Measurements from ENCODE around the gene PWP1. TPM values are rescaled to one million over a fixed set of nuclear protein-coding genes. Genes with fewer than 3 reads are reported as not detected.
"Not testable (repeated sequence)": the region's sequence is repeated elsewhere in the genome, so short reads cannot be mapped to it uniquely, and the experiment has no call there.

PWP1 gene
- total RNA-seq, 1 donor from 2014 or later, result 57.3 TPM

- peak overlapping the region; percentile 67 to 69 for H3K27ac ChIP-seq
- TF ChIP-seq CTCF (IDR thresholded peaks at IDR 0.05), result no peak
- H3K36me3 ChIP-seq, result peaks cover 56 to 93% of the 10 kb centered on the region in 2 donors
Observed at GRCh38 chr12:107702106-107702505, 16.5 kb downstream of the PWP1 start.

GRCh38 chr12:107704041-107704440 lies 18.4 kb downstream of the PWP1 start:
- TF ChIP-seq CTCF (IDR thresholded peaks at IDR 0.05), result no peak

More at GRCh38 chr12:107702106-107702505, 16.5 kb downstream of the PWP1 start:
- DNase-seq (ENCODE audit: low spot score in 2 of 2), result no peak
- Histone ChIP-seq H3K4me3 (no peak overlapping the region), H3K27me3 (no peaks in the 10 kb centered on the region), H3K9me3 (no peaks in the 10 kb centered on the region), H3K4me1 (peaks cover 0 to 5% of the 10 kb centered on the region in 2 donors)
- intact Hi-C loops (cut with DNase I), result no loop called here

GRCh38 chr12:107705522-107705921 lies 19.9 kb downstream of the PWP1 start:
- DNase-seq (ENCODE audit: low spot score in 2 of 2); H3K27ac ChIP-seq; H3K4me1 ChIP-seq; H3K27me3 ChIP-seq; H3K9me3 ChIP-seq; intact Hi-C loops (cut with DNase I); H3K4me3 ChIP-seq: not testable (repeated sequence)
- peaks cover 44 to 89% of the 10 kb centered on the region in 2 donors for H3K36me3 ChIP-seq

More at GRCh38 chr12:107704041-107704440, 18.4 kb downstream of the PWP1 start:
- DNase-seq (ENCODE audit: low spot score in 2 of 2), result no peak
- H3K9me3 ChIP-seq, result no peaks in the 10 kb centered on the region
- no peak overlapping the region for H3K4me3 ChIP-seq
- intact Hi-C loops (cut with DNase I), result no loop called here
- H3K27ac ChIP-seq, result peak overlapping the region in 1 of 2 donors; percentile 1
- H3K4me1 ChIP-seq, result peaks cover 0 to 5% of the 10 kb centered on the region in 2 donors
- H3K27me3 ChIP-seq, result no peaks in the 10 kb centered on the region
- H3K36me3 ChIP-seq, result peaks cover 46 to 89% of the 10 kb centered on the region in 2 donors

- no peak for DNase-seq (ENCODE audit: low spot score in 2 of 2)
- Histone ChIP-seq H3K4me3 (no peak overlapping the region), H3K27me3 (no peaks in the 10 kb centered on the region), H3K27ac (no peak overlapping the region), H3K4me1 (no peaks in the 10 kb centered on the region), H3K9me3 (no peaks in the 10 kb centered on the region), H3K36me3 (peaks cover 36 to 42% of the 10 kb centered on the region in 2 donors)
- intact Hi-C loops (cut with DNase I), result no loop called here
- TF ChIP-seq CTCF (IDR thresholded peaks at IDR 0.05), result no peak
Observed at GRCh38 chr12:107715780-107716179, 30.2 kb downstream of the PWP1 start.

GRCh38 chr12:107718606-107719005 lies 33.0 kb downstream of the PWP1 start:
- Histone ChIP-seq H3K4me1 (no peaks in the 10 kb centered on the region), H3K4me3 (no peak overlapping the region), H3K9me3 (no peaks in the 10 kb centered on the region), H3K27ac (no peak overlapping the region), H3K36me3 (peaks cover 16 to 24% of the 10 kb centered on the region in 2 donors), H3K27me3 (no peaks in the 10 kb centered on the region)
- DNase-seq (ENCODE audit: low spot score in 2 of 2), result no peak
- no peak for TF ChIP-seq CTCF (IDR thresholded peaks at IDR 0.05)
- intact Hi-C loops (cut with DNase I), result no loop called here

- H3K4me3 ChIP-seq; intact Hi-C loops (cut with DNase I); H3K36me3 ChIP-seq; H3K27ac ChIP-seq; H3K9me3 ChIP-seq; H3K4me1 ChIP-seq; DNase-seq (ENCODE audit: low spot score in 2 of 2); H3K27me3 ChIP-seq: not testable (repeated sequence)
Observed at GRCh38 chr12:107727327-107727726, 41.7 kb downstream of the PWP1 start.

- H3K4me1 ChIP-seq; H3K27me3 ChIP-seq; H3K4me3 ChIP-seq; DNase-seq (ENCODE audit: low spot score in 2 of 2); H3K27ac ChIP-seq; H3K36me3 ChIP-seq; intact Hi-C loops (cut with DNase I); H3K9me3 ChIP-seq: not testable (repeated sequence)
Observed at GRCh38 chr12:107727742-107728141, 42.1 kb downstream of the PWP1 start.
